Measurements from ENCODE around the gene CYP3A5.
"Not testable (repeated sequence)": the region's sequence is repeated elsewhere in the genome, so short reads cannot be mapped to it uniquely, and the experiment has no call there.

CYP3A5 gene

DNA sequence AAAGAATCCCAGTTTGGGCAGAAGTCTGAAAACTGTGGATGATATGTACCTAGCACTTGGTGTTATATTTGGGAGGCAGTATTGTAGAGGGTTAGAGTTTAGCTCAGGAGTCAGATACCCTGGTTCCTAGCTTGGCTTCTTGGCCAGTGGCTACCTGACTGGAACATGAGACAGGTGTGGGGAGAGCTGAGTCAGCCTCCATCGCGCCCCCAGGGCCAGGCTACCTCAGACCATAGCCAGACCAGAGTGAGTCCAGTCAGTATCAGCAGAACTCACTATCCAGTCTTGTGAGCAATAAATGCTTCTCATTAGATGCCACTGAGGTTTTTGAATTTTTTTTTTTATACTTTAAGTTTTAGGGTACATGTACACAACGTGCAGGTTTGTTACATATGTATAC, 26.0 kb downstream of the CYP3A5 start:
- Histone ChIP-seq H4K20me1 (ENCODE audit: insufficient read depth, low read length) (no peaks in the 10 kb centered on the region), H3K27ac (ENCODE audit: low read depth, low read length, poor library complexity, severe bottlenecking) (no peak overlapping the region), H3K4me2 (ENCODE audit: low read length) (no peak overlapping the region), H3K4me3 (ENCODE audit: low read depth, low read length, poor library complexity, severe bottlenecking) (no peak overlapping the region), H3K4me1 (ENCODE audit: insufficient read depth, low read length, severe bottlenecking) (no peaks in the 10 kb centered on the region), H3K27me3 (ENCODE audit: insufficient read depth, low read length) (no peaks in the 10 kb centered on the region), H3K9me2 (ENCODE audit: low read depth, low read length) (no peaks in the 10 kb centered on the region), H3K9me3 (ENCODE audit: low read length) (no peaks in the 10 kb centered on the region), H3K79me2 (ENCODE audit: insufficient read depth, low read length) (no peaks in the 10 kb centered on the region), H3F3A (ENCODE audit: insufficient read depth, low read length) (no peaks in the 10 kb centered on the region), H2AFZ (ENCODE audit: low read length) (no peak overlapping the region), H3K9ac (ENCODE audit: low read length) (no peak overlapping the region), H3K36me3 (ENCODE audit: insufficient read depth, low read length) (no peaks in the 10 kb centered on the region)
- TF ChIP-seq, protein P1, sequence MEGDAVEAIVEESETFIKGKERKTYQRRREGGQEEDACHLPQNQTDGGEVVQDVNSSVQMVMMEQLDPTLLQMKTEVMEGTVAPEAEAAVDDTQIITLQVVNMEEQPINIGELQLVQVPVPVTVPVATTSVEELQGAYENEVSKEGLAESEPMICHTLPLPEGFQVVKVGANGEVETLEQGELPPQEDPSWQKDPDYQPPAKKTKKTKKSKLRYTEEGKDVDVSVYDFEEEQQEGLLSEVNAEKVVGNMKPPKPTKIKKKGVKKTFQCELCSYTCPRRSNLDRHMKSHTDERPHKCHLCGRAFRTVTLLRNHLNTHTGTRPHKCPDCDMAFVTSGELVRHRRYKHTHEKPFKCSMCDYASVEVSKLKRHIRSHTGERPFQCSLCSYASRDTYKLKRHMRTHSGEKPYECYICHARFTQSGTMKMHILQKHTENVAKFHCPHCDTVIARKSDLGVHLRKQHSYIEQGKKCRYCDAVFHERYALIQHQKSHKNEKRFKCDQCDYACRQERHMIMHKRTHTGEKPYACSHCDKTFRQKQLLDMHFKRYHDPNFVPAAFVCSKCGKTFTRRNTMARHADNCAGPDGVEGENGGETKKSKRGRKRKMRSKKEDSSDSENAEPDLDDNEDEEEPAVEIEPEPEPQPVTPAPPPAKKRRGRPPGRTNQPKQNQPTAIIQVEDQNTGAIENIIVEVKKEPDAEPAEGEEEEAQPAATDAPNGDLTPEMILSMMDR (IDR thresholded peaks at IDR 0.05; ENCODE audit: low read length), result no peak
- no peak for TF ChIP-seq EZH2 (IDR thresholded peaks at IDR 0.05; ENCODE audit: borderline replicate concordance, low read length)

DNA sequence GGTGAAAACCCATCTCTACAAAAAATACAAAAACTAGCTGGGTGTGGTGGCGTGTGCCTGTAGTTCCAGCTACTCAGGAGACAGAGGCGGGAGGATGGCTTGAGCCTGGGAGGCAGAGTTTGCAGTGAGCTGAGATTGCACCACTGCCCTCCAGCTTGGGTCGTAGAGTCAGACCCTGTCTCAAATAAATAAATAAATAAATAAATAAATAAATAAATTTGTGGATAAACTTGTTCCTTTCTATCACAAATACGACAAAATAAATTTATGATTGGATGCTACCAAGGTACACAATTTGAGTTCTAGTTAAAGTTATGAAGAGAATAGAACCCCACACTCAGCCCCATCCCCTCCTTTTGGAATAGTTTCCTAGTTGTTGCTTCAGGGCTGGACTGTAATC, 26.5 kb downstream of the CYP3A5 start:
- not testable (repeated sequence) for H3K4me1 ChIP-seq (ENCODE audit: insufficient read depth, low read length, severe bottlenecking)

DNA sequence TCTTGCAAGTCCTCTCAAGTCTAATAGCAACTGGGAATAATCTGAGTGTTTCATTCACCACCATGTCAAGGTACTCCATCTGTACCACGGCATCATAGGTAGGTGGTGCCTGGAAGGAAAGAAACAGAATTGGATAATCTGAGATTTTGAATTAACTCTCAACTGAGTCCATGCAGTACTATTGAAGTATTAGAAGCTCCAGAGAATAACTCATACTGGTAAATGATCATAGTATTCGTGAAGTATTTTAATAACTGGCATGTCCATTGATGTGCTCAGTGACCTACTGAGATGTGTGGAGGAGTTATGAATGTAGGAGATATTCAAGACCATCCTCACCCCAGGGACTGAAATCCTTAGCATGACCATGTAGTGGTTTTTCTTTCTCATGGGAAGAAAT, 27.1 kb downstream of the CYP3A5 start:
- Histone ChIP-seq H3K4me2 (ENCODE audit: low read length) (no peak overlapping the region), H3K9me3 (ENCODE audit: low read length) (no peaks in the 10 kb centered on the region), H3K9ac (ENCODE audit: low read length) (no peak overlapping the region), H4K20me1 (ENCODE audit: insufficient read depth, low read length) (no peaks in the 10 kb centered on the region), H3K4me3 (ENCODE audit: low read depth, low read length, poor library complexity, severe bottlenecking) (no peak overlapping the region), H3F3A (ENCODE audit: insufficient read depth, low read length) (no peaks in the 10 kb centered on the region), H2AFZ (ENCODE audit: low read length) (no peak overlapping the region), H3K27ac (ENCODE audit: low read depth, low read length, poor library complexity, severe bottlenecking) (no peak overlapping the region), H3K36me3 (ENCODE audit: insufficient read depth, low read length) (no peaks in the 10 kb centered on the region), H3K79me2 (ENCODE audit: insufficient read depth, low read length) (no peaks in the 10 kb centered on the region), H3K9me2 (ENCODE audit: low read depth, low read length) (no peaks in the 10 kb centered on the region), H3K4me1 (ENCODE audit: insufficient read depth, low read length, severe bottlenecking) (no peaks in the 10 kb centered on the region), H3K27me3 (ENCODE audit: insufficient read depth, low read length) (no peaks in the 10 kb centered on the region)
- TF ChIP-seq EZH2 (IDR thresholded peaks at IDR 0.05; ENCODE audit: borderline replicate concordance, low read length), result no peak
- TF ChIP-seq, protein P1 (IDR thresholded peaks at IDR 0.05; ENCODE audit: low read length), result no peak

More for the DNA sequence above, 26.5 kb downstream of the CYP3A5 start:
- H3F3A ChIP-seq (ENCODE audit: insufficient read depth, low read length); H3K27me3 ChIP-seq (ENCODE audit: insufficient read depth, low read length); H3K9me2 ChIP-seq (ENCODE audit: low read depth, low read length); H3K4me2 ChIP-seq (ENCODE audit: low read length); H3K36me3 ChIP-seq (ENCODE audit: insufficient read depth, low read length); H3K9ac ChIP-seq (ENCODE audit: low read length); H3K9me3 ChIP-seq (ENCODE audit: low read length); H2AFZ ChIP-seq (ENCODE audit: low read length); H3K27ac ChIP-seq (ENCODE audit: low read depth, low read length, poor library complexity, severe bottlenecking); H3K79me2 ChIP-seq (ENCODE audit: insufficient read depth, low read length); H4K20me1 ChIP-seq (ENCODE audit: insufficient read depth, low read length); H3K4me3 ChIP-seq (ENCODE audit: low read depth, low read length, poor library complexity, severe bottlenecking): not testable (repeated sequence)

DNA sequence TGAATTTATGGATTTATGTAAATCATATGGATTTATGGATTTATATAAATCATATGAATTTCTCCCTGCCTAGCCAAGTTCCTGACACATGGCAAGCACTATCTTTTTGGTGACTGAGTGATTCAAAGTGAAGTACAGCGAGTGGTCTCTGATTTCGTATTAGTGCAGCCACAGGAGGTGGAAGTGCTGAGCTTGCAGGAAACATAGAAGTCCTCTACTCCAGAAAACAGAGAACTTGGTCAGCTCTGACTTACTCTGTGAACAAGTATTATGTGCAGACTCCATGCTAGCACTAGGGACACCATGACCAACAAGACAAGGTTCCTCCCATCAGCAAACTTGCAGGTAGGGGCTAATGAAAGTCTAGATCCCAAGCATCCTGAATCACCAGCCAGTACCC, 28.5 kb downstream of the CYP3A5 start:
- Histone ChIP-seq H3K9me3 (ENCODE audit: low read length) (no peaks in the 10 kb centered on the region), H3K4me1 (ENCODE audit: insufficient read depth, low read length, severe bottlenecking) (no peaks in the 10 kb centered on the region), H3K27ac (ENCODE audit: low read depth, low read length, poor library complexity, severe bottlenecking) (no peak overlapping the region), H3K4me3 (ENCODE audit: low read depth, low read length, poor library complexity, severe bottlenecking) (no peak overlapping the region), H3K9ac (ENCODE audit: low read length) (no peak overlapping the region), H3K4me2 (ENCODE audit: low read length) (no peak overlapping the region), H3K36me3 (ENCODE audit: insufficient read depth, low read length) (no peaks in the 10 kb centered on the region), H2AFZ (ENCODE audit: low read length) (no peak overlapping the region), H3F3A (ENCODE audit: insufficient read depth, low read length) (no peaks in the 10 kb centered on the region), H4K20me1 (ENCODE audit: insufficient read depth, low read length) (no peaks in the 10 kb centered on the region), H3K9me2 (ENCODE audit: low read depth, low read length) (no peaks in the 10 kb centered on the region), H3K27me3 (ENCODE audit: insufficient read depth, low read length) (no peaks in the 10 kb centered on the region), H3K79me2 (ENCODE audit: insufficient read depth, low read length) (no peaks in the 10 kb centered on the region)
- no peak for TF ChIP-seq EZH2 (IDR thresholded peaks at IDR 0.05; ENCODE audit: borderline replicate concordance, low read length)
- TF ChIP-seq, protein P1 (IDR thresholded peaks at IDR 0.05; ENCODE audit: low read length), result no peak

All from OCI-LY1 (cell line).